Activated CD4-positive, alpha-beta T cell treated with anti-CD3 and anti-CD28 coated beads for 48 hours (primary cell): ENCODE data around the gene MTM1.

ENCODE experiments used
- DNase-seq: peaks from one replicate; pipeline ENCODE4 v3.0.0-alpha.2; 2020

The MTM1 gene

DNA sequence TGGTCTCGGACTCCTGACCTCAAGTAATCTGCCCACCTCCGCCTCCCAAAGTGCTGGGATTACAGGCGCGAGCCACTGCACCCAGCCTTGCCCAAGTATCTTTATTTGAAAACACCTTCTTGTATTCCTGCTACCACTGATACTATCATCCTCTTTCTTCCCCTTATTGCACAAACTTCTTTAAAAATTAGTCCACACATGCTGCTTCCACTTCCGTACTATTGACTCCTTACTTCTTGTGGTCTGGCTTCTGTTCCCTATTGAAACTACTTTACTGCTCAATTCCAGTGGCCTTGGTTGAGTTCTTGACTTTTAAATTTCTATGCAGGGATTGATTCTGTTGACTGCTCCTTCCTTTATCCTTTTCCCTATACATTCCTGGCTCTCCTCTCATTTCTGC is 38.8 kb downstream of the MTM1 start:
- DNase-seq, result no peak

DNA sequence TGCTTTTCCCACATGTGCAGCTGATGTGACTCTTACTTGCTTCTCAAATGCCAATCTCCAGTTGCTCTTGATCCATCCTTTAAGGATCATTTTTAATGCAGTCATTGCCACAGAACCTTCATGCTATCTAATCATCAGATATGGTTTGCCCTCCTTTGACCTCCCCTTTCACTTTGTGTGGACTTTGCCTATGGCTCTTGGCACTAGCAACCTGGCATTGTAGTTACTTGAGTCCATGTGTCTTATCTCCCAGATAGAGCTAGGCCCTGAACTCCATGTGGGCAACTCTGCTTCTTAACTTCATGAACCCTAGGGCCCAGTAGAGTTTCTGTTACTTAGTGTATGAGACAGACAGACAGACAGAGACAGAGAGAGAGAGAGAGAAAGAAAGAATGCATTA is 41.6 kb downstream of the MTM1 start:
- DNase-seq, result no peak

DNA sequence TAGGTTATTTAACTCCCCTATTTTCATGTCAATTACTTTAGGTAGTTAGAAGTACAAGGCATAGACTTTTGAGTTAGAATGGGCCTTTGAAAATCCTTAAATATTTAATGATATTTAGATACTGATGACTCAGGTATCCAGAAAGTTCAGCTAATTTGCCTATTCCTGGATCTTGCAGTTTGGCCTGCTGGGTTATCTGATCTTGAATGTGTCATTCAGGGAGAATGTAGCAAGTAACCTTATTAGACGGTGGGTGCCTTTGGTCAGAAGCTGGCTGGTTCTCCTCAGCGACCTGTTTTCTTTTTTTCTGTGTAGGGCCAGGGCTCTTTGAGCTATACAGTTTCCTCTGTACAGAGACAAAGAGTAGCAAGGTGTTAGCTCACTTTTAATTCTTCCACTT is 42.0 kb downstream of the MTM1 start:
- DNase-seq, result no peak

DNA sequence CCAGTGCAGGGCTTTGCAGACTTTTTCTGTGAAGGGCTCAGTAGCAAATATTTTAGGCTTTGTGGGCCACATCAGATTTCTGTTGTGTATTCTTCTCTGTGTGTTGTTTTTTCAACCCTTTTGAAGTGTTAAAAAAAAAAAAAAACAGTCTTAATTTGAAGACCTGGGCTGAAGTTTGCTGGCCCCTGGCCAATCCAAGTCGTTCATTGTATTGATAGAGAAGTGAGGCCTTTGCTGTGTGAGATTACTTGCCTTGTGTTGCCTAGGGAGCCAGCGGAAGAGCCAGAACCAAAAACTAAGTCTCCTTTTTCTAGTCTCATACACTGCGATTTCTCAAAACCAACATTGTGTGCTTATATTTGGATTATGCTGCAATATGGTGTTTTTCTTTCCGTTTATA is 46.9 kb downstream of the MTM1 start:
- DNase-seq, result no peak

DNA sequence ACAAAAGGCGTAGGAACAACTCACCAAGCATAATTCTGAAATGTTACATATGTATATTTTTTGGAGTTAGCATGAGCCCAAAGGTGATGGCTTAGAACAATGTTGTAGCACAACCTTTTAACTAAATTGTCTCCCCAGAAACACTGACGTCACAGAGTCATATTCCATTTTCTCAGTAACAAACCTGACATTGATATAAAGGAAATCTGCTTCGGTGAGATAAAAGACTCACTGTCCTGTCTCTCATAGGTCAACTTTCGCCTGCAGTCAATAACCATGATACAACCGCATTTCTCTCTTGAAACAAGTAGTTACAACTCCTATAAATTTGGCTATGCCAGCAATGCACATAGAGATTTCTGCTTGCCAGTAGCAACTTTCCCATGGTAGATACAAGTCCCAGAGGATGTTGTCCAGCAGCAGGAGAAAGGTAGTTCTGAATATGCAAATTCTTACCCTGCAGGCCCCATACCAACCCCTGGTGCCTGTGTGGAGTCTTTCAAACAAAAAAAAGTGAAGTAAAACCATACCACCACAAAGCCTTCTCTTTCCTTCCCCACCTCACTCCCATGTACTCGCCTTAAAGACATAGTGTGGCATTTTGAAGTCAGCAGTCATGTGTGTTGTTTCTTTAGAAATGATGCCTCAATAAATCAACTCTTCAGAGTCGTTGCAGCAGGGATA is 47.9 kb downstream of the MTM1 start:
- no peak for DNase-seq

DNA sequence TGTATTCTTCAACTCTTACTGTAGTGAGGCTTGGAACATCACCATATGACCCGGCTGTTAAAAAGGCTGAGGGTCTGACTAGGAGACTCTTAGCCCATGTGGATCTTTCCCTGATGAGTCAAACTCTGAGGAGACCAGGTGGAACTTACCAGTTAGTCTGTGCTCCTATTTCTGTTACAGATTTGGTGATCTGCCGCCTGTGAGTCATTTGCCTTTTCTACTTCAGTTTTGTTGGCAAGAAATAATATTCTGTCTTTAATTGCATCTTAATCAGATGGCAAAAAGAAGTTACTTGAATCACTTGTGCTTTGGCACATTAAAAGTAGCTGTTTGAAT is 48.4 kb downstream of the MTM1 start:
- DNase-seq, result no peak

DNA sequence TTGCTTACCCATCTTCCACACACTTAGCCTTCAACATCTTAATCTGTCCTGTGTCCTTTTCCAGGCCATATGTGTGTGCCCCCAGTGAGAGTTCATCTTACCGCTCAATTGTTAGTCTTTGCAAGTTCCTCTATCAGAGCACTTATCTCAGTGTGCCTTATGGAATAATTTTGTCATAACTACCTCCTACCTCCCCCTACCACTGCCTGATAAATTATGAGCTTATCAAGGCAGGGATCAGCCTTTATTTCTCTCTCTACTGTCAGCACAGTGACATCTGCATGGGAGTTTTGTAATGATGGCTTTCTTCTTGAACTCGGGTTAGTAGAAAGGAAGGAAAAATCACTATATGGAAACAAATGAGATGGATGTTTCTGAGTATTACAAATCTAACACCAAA is 53.2 kb downstream of the MTM1 start:
- no peak for DNase-seq

DNA sequence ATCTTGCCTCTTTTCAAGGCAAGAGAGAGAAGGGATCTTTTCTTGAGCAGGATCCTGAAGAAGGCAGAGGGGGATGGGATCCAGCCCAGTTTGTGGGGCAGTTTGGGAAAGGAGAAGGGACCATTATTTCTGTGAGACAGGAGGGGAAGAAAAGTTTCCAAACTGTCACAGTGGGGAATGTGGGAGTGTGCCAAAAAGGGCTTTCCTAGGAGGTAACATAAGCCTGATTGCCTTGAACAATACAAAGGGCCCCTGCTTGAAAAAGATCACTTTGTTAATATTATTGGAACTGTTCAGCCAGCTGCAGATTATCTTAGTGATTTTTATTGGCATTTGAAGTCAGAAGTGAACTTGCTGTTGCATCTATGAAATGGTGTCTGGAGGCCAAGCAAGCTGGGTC is 55.2 kb downstream of the MTM1 start:
- DNase-seq, result no peak

DNA sequence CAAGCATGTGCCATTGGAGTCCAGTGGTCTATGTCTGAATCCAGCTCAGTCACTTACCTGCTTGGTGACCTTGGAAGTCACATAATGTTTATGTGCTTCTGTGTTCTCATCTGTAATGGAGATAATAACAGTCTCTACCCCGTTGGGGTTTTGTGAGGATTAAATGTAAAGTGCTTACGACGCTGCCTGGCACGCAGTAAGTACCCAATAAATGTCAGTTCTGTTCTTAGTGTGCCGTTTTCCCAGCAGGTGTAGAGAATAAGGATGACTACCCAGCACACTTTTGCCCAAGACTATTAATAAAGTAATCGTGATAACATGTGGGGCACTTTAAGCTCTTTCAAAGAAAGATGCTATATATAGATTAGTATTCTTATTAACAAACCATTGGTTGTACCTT is 56.7 kb downstream of the MTM1 start:
- DNase-seq, result no peak

DNA sequence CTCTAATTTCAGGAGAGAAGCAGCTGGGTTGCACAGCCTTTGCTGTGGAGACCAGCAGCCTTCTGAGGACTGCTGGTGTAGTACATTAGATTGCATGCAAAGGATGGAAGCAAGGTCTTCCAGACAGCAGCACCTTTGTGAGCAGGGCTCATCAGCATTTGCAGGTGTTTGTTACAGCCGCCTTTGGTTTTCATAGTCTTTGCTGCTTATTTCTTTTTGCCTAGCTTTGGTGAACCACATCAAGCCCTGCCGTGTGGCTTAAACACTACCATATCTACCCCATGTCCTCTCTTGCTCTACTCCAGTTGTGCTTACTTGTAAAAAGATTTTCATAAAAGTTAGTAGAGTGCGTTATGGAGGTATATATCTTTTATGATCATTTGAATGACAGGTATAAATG is 57.5 kb downstream of the MTM1 start:
- DNase-seq, result no peak

DNA sequence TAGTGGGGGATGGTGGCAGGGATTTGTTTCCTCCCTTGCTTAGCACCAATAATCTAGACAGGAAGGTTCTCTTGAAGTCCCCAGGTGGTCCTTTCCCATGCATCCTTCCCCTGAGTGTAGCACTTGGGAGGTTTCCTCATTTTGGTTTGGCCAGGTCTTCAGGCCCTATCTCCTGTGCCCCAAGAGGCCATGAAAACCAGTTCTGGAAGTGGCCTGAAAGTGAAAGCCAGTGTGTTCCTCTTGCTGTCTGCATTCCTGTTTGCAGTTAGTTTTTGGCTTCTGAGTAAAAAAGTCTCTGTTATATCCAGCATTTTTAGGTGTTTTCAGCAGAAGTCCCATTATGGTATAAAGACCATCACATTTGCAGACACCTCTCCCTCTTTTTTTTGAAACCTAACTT is 59.5 kb downstream of the MTM1 start:
- no peak for DNase-seq

DNA sequence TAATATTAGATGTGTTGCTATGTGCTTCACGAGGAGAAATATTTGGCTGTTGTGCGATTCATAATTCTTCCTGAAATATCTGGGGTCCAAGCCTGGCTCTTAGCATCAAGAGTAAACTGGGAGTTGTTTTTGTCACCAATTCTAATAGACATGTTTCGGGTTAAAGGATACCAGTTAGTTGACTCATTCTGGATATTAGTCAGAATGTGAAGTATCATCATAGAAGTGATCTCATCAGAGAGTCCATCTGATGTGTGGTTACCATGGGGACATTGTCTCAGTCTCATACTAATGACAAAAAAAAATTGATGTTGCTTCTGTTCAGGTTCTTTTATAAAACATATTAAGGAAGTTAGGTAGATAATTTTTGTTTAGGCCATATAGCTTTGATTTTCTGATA is 67.5 kb downstream of the MTM1 start:
- no peak for DNase-seq

DNA sequence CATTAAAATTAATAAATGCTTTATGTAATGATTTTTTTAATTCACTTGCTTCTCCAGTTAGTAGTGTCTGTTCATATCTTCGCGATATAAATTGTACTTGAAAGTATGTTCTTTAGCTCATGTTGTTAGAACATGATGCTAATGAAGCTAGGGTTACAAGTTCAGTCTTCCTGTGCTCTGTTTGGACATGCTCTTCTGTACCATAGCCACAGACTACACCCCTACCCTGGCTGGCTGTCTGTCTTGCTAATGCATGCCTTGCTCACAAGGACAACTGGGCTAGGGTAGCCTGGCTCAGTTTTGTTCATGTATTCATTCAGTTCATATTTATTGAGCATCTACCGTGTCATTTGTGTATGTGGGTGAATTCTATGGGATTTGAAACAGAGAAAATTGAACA is 74.0 kb downstream of the MTM1 start:
- no peak for DNase-seq

DNA sequence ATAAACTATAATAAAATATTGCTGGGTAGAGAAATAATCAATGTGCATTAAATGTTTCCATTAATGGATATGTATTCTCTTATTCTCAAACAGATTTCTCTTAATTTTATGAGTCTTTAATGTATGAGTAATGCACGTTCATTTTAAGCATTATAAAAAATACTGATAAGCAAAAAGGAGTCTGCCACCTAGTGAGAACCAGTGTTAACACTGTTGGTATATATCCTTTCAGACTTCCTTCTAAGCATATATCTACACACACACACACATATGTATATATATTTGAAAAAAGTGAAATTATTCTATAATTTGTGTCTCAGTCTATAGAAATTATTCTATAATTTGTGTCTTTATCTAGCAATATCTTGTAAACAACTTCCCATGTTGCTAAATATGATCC is 74.8 kb downstream of the MTM1 start:
- DNase-seq, result no peak

DNA sequence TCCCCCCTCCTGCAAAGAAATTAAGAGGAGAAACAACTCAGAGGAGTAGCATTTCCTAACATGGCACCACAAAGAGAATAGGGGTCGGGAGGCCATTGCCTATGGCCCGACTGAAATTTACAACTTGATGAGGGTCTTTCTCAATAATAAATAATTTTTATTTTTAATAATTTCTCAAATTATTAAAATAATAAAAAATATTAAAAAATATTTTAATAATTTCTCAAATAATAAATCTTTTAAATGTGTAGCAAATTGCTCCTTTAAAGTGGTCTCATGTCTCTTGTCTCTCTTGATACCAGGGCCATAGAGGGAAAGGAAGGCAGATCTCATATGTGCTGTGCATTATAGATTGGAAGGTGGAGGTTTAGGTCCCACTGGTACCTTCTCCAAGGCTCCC is 75.5 kb downstream of the MTM1 start:
- DNase-seq, result no peak

DNA sequence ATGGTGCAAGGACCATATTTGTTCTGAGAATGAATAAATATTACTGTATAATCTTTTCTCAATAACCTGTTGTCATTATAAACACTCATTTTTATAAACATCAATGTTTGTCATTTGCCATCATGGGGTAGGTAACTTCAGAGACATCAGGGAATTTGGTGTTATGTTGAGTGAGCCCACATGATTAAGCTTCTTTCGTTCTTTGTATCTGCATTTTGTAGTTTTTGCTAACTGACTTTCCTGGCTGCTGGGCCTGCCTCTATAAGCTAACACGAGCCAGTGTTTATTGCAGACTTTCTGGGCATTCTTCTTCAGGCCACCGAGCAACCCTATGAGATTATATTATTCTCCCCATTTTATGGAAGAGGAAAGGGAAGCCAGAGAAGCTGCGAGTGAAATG is 76.0 kb downstream of the MTM1 start:
- no peak for DNase-seq

DNA sequence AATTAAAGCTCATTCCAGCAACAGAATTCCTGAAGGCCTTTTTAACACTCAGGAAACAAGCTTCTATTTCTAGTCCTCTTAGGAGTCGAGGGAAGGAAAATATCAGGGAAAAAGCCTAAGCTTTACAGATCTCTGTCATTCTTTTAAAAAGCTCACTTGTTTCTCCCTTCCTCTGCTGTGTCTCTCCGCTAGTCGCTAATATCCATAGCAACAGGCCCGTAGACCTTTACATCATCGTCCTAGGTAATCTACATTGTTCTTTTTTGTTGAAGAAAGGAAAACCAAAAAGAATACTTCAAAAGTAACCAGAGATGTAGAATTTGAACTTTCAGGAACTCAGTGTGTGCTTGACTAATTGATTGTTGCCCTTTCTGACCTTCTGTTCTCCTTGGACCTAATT is 78.9 kb downstream of the MTM1 start:
- DNase-seq, result no peak

DNA sequence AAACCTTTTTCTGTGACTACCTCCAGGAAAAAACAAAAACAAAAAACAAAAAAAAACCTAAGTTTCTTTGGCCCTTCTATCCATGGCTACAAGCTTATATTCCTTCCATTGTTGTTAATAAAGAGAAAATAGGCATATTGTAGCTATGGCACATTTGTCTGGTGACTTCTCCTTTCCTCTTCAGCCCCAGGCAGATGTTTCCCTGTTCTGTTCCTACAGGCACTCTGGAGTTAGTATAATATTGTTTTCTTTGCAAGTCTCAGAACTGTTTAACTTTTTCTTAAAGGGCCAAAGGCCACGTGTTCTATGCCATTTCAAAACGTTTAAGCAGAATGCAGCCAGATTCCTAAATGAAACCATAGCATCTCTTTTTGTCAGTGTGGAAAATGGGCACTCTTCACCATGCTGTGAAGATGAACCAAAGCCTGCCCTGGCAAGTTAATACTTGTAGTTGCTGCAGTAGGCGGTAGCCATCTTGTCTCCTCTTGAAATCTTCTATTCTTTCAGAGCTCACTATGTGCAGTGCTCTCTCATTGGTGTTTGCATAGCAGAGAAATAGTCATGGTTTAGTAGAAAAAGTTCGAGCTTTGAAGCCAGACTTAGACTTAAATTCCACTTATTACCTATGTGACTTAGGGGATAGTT is 80.0 kb downstream of the MTM1 start:
- DNase-seq, result no peak

DNA sequence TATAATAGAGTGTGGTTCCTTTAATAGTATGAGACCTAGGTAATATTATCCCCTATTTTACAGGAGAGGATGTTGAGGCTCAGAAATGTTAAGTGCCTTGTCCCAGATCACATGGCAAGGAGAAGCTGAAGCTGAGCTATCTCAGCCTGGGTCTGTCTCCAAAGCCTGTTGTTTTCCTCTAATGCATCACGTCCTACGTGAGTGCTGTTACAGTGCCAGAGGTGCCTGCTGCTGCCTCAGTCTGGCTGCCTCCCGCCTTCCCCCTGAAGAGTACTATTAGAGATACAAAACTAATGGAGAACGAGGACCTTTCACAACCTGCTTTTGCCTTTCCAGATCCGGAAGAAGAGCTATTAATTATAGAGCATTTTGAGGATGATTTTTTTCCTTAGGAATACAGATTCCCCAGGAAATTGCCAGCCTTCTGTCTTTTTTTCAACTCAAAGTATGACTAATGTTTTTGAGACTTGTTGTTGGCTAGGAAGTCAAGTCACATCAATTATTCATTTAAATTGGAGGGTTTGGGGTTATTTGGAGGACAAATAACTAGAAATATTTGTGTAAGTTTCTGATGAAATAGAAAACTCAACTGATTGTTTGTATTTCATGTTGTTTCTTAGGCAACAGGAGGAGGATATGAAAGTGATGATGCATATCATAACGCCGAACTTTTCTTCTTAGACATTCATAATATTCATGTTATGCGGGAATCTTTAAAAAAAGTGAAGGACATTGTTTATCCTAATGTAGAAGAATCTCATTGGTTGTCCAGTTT is 80.9 kb downstream of the MTM1 start:
- DNase-seq, result no peak

DNA sequence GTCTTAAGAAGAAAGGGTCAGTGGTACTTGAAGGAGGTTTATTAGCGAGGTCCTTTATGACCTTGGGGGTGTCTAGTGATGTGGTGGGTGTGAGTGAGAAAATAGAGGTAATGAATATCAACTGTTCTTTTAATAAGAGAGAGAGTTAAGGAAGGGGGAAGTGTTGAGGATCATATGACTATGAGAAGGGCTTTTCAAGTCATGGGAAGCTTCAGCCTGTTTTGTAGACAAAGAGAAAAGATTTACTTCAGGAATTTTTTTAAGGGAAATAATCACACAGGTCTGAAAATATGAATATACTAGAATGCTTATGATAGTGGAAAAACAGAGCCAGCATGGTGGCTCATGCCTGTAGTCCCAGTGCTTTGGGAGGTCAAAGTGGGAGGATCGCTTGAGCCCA is 83.5 kb downstream of the MTM1 start:
- no peak for DNase-seq

DNA sequence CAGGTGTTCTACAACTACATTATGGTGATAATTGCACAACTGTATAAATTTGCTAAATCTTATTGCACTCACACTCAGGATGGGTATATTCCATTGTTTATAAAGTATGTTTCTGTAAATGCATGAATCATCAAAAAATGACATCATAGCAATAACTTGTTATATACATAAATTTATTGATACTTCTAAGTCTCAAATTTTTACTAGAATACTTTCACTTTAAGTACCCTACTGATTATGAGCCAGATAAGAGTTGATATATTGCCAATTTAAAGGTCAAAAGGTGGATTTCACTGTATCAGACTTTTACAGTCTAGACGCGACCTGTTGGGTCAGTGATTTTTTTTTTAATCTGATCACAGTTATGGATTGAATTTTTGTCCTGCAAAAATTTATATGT is 87.4 kb downstream of the MTM1 start:
- no peak for DNase-seq

DNA sequence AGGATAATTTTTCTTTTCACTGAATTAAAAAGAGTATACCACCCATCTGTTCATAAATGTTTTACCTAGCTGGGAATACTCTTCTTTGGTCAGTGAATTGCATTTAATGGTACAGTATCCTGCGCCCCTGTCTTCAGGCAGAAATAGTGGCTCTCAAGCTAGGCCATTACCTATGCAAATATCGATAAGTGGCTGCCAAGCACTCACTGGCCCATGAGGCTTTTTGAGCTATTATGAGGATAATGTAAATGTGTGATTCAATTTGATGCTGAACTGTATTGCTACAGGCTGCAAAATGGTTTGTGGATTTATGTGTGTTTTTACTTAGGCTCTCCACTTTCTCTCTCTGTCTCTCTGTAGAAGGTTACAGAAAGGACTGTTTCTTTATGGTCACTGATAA is 94.7 kb downstream of the MTM1 start:
- DNase-seq, result no peak

DNA sequence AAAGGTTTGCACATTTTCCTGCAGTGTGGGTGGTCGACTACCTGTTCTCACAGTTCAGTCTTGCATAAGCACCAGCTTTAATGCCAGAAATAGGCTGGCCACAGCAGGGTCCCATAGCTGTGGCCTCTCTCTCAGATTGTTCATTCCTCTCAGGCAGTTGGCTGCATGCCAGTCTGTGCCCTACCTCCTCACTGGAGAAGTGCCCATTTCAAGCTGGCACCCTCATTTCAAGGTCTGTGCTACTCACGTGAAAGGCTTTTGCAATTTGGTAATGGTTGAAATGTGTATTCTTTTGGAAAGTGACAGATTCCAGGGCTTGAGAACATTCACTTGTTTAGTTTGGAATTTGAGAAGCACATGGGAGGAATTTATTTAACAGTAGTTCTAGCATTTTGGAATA is 95.9 kb downstream of the MTM1 start:
- no peak for DNase-seq

DNA sequence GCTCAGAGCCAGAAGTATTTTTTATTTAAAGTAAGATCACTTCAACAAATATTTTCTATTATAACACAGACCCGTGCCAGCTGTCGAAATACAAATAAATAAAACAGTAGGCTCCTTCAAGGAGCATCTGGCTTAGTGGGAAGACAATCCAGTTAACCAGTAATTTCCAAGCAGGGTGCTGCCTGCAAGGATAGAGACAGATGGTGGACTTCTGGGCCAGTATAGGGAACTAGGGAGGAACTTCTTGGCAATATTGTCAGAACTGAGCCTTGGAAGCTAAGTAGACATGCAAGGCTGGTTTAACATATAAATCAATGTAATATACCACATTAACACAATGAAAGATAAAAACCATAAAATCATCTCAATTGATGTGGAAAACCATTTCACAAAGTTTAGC is 107.8 kb downstream of the MTM1 start:
- no peak for DNase-seq

DNA sequence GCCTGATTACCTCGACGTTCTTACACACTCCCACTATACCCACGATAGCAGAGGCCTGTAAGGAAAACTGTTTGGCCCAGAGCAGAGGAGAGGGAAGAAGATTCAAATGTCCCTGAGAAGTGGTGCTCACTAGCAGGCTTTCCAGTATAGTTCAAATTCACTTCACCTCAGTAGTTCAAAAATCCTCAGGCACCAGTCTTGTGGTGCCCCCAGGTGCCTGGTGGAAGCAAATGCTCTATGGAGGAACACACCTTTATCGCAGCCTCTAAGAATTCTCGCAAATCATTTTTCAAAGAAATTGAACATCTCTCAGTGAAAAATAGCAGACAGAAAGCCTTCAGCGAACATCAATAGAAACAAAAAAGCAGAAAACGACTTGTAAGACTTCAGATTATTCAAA is 112.6 kb downstream of the MTM1 start:
- no peak for DNase-seq
